HepG2 (cell line): Measurements from ENCODE around the gene MAJIN. TPM values are rescaled to one million over a fixed set of nuclear protein-coding genes. Genes with fewer than 3 reads are reported as not detected.

Experiments used
- CHCHD3 ChIP-seq: sonication (generic); formaldehyde crosslinking; IDR thresholded peaks from 2 replicates; pipeline ENCODE4 v1.8.0; 2022; ENCODE audit warnings: mild to moderate bottlenecking, missing genetic modification reagents, moderate library complexity
- CHD4 ChIP-seq: fragments of 200-600 bp; sonication (generic); IDR thresholded peaks from 2 replicates; pipeline ENCODE4 v1.7.0; 2017; ENCODE audit warnings: mild to moderate bottlenecking, low read length, borderline replicate concordance
- HDAC1 ChIP-seq: sonication (generic); formaldehyde crosslinking; IDR thresholded peaks from 2 replicates; pipeline ENCODE4 v1.5.1; 2020; ENCODE audit warnings: mild to moderate bottlenecking, missing genetic modification reagents
- HNRNPH1 ChIP-seq: fragments of 200-400 bp; formaldehyde crosslinking; optimal IDR thresholded peaks from 2 replicates; pipeline ENCODE3; 2017; ENCODE audit warnings: mild to moderate bottlenecking, low read depth, low read length
- IRF2 ChIP-seq: IDR thresholded peaks from 2 replicates; pipeline ENCODE4 v1.6.1; 2018; ENCODE audit warnings: missing genetic modification reagents, missing compliant biosample characterization
- IRX3 ChIP-seq: sonication (generic); formaldehyde crosslinking; IDR thresholded peaks from 2 replicates; pipeline ENCODE4 v1.8.1; 2023; ENCODE audit warnings: mild to moderate bottlenecking, low read depth, missing genetic modification reagents, borderline replicate concordance
- PAF1 ChIP-seq: IDR thresholded peaks from 2 replicates; pipeline ENCODE4 v1.6.1; 2016; ENCODE audit warnings: missing genetic modification reagents, missing compliant biosample characterization
- SALL2 ChIP-seq: sonication (generic); formaldehyde crosslinking; IDR thresholded peaks from 2 replicates; pipeline ENCODE4 v1.8.1; 2023; ENCODE audit warnings: mild to moderate bottlenecking, missing genetic modification reagents, inconsistent platforms
- SMC3 ChIP-seq: IDR thresholded peaks from 2 replicates; pipeline ENCODE4 v1.6.1; 2011; ENCODE audit warnings: low read length, improper control_type of control experiment
- SOX5 ChIP-seq: IDR thresholded peaks from 2 replicates; pipeline ENCODE4 v1.6.1; 2016; ENCODE audit warnings: borderline replicate concordance
- ZFP36L1 ChIP-seq: sonication (generic); formaldehyde crosslinking; IDR thresholded peaks from 2 replicates; pipeline ENCODE4 v1.8.0; 2022; ENCODE audit warnings: mild to moderate bottlenecking, missing genetic modification reagents, moderate library complexity
- ZNF124 ChIP-seq: sonication (generic); formaldehyde crosslinking; IDR thresholded peaks from 2 replicates; pipeline ENCODE4 v1.4.0; 2020; ENCODE audit warnings: missing genetic modification reagents
- ZNF292 ChIP-seq: sonication (generic); formaldehyde crosslinking; IDR thresholded peaks from 2 replicates; pipeline ENCODE4 v1.8.1; 2022; ENCODE audit warnings: mild to moderate bottlenecking, low read depth, missing genetic modification reagents, borderline replicate concordance
- ZNF317 ChIP-seq: sonication (generic); formaldehyde crosslinking; IDR thresholded peaks from 2 replicates; pipeline ENCODE4 v1.5.0; 2020; ENCODE audit warnings: mild to moderate bottlenecking, missing genetic modification reagents
- ZNF382 ChIP-seq: sonication (generic); formaldehyde crosslinking; IDR thresholded peaks from 2 replicates; pipeline ENCODE4 v1.5.0; 2020; ENCODE audit warnings: missing genetic modification reagents, mild to moderate bottlenecking, borderline replicate concordance
- ZNF451 ChIP-seq: sonication (generic); formaldehyde crosslinking; IDR thresholded peaks from 2 replicates; pipeline ENCODE4 v1.5.0; 2020; ENCODE audit warnings: mild to moderate bottlenecking, missing genetic modification reagents
- ZNF510 ChIP-seq: sonication (generic); formaldehyde crosslinking; IDR thresholded peaks from 2 replicates; pipeline ENCODE4 v1.4.0; 2020; ENCODE audit warnings: low read depth, mild to moderate bottlenecking, missing genetic modification reagents
- polyA plus RNA-seq, 8 experiments: library from polyadenylated mRNA; depleted of rRNA in 3 of 8; stranded (reverse) in 7 of 8; unstranded in 1 of 8; fragments of >200 nt; fragmentation: Illumina TruSeq in 4 of 8; extraction: Trizol in 4 of 8; gene quantifications; 2 replicates each; pipeline versions ENCODE4 v1.2.1 to v1.2.3, GENCODE V29; 2011 to 2016; ENCODE audit warnings: low read depth in 4 of 8, missing spikeins in 1 of 8, mixed read lengths in 1 of 8; ENCODE audit not compliant: insufficient read depth in 1 of 8
- total RNA-seq, 5 experiments: library from RNA; depleted of rRNA; stranded (reverse); fragments of >200 nt; fragmentation: Illumina TruSeq; extraction: Trizol; gene quantifications; 2 replicates each; pipeline ENCODE4 v1.2.3, GENCODE V29; 2016; ENCODE audit warnings: low read depth in 1 of 5
- TF ChIP-seq, protein P1 (sequence below): sonication (generic); formaldehyde crosslinking; IDR thresholded peaks from 2 replicates; pipeline ENCODE4 v1.4.0; 2020; ENCODE audit warnings: mild to moderate bottlenecking, missing genetic modification reagents, borderline replicate concordance
- TF ChIP-seq, protein P2 (sequence below): sonication (generic); formaldehyde crosslinking; IDR thresholded peaks from 2 replicates; pipeline ENCODE4 v1.8.0; 2022; ENCODE audit warnings: mild to moderate bottlenecking, missing genetic modification reagents, moderate library complexity
- TF ChIP-seq, protein P3 (sequence below): sonication (generic); formaldehyde crosslinking; IDR thresholded peaks from 2 replicates; pipeline ENCODE4 v1.4.0; 2020; ENCODE audit warnings: missing genetic modification reagents
- TF ChIP-seq, protein P4 (sequence below): sonication (generic); formaldehyde crosslinking; IDR thresholded peaks from 2 replicates; pipeline ENCODE4 v1.5.1; 2020; ENCODE audit warnings: mild to moderate bottlenecking, moderate library complexity, missing genetic modification reagents
- TF ChIP-seq, protein P5 (sequence below): sonication (generic); formaldehyde crosslinking; IDR thresholded peaks from 2 replicates; pipeline ENCODE4 v1.8.0; 2023; ENCODE audit warnings: mild to moderate bottlenecking, missing genetic modification reagents

The MAJIN gene
- total and polyA plus RNA-seq, 2 of the 13 experiments (the other 11 are each of a cell fraction or from before 2014, with no cell fraction given): not detected

DNA sequence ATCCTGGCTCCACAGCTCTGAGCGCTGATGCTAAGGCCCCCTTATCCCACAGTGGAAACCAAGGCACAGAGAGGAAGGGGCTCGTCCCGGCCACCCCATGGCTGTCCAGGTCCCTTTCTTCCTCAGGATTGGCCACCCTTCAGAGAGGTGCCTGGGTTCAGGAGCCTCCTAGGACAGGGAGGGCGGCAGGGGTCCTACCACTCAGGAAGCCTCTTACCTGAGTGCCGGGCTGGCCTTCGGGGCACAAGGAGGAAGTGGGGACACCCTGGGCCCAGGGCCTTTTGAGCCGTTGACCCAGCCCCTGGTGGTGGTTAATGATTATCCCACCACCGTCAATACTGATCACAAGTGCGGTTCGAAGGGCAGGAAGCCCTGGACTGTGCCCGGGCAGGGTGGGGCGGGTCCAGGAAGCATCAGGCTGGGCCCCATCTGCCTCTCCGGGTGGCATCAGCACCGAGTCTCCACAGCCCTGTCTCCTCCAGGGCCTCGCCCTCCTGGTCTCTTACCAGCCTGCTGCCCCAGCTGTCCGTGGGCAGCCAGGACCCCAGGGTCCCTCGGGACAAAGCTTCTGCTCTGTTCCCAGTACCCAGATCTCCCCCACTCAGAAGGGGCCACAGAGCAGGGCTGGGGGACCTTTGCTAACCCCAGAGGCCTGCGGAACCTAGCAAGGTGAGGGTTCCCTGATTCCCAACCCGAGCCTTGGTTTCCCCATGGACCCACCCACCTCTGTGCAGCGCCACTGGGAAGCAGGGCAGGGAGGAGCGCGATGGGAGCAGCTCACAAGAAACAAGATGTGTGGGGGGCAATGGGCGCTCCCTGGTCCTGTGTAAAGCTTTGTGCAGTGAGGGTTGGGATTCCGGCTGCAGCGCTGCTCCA, 78.5 kb downstream of the MAJIN start (continued):
- TF ChIP-seq, protein P1, sequence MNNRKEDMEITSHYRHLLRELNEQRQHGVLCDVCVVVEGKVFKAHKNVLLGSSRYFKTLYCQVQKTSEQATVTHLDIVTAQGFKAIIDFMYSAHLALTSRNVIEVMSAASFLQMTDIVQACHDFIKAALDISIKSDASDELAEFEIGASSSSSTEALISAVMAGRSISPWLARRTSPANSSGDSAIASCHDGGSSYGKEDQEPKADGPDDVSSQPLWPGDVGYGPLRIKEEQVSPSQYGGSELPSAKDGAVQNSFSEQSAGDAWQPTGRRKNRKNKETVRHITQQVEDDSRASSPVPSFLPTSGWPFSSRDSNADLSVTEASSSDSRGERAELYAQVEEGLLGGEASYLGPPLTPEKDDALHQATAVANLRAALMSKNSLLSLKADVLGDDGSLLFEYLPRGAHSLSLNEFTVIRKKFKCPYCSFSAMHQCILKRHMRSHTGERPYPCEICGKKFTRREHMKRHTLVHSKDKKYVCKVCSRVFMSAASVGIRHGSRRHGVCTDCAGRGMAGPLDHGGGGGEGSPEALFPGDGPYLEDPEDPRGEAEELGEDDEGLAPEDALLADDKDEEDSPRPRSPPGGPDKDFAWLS (CRISPR knock-in tag): no peak
- TF ChIP-seq CHCHD3 (CRISPR knock-in tag): no peak
- peak; percentile 73; the same call in 1 of the 2 replicates for TF ChIP-seq SOX5 (CRISPR knock-in tag)
- 0 out of 2 replicates have a peak, but pooled peaks have one; percentile 32 for TF ChIP-seq ZFP36L1 (CRISPR knock-in tag)
- no peak for TF ChIP-seq ZNF292 (CRISPR knock-in tag)
- peak; percentile 47; the same call in 1 of the 2 replicates for TF ChIP-seq ZNF317
- TF ChIP-seq SMC3: no peak
- TF ChIP-seq CHD4: no peak
- peak; percentile 21 for TF ChIP-seq HNRNPH1
- TF ChIP-seq ZNF124 (CRISPR knock-in tag): no peak
- TF ChIP-seq IRX3 (CRISPR knock-in tag): no peak
- TF ChIP-seq ZNF510: peak; percentile 88; the same call in 1 of the 2 replicates
- TF ChIP-seq ZNF382 (CRISPR knock-in tag): no peak
- TF ChIP-seq, protein P2, sequence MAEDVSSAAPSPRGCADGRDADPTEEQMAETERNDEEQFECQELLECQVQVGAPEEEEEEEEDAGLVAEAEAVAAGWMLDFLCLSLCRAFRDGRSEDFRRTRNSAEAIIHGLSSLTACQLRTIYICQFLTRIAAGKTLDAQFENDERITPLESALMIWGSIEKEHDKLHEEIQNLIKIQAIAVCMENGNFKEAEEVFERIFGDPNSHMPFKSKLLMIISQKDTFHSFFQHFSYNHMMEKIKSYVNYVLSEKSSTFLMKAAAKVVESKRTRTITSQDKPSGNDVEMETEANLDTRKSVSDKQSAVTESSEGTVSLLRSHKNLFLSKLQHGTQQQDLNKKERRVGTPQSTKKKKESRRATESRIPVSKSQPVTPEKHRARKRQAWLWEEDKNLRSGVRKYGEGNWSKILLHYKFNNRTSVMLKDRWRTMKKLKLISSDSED (CRISPR knock-in tag): no peak
- TF ChIP-seq, protein P3, sequence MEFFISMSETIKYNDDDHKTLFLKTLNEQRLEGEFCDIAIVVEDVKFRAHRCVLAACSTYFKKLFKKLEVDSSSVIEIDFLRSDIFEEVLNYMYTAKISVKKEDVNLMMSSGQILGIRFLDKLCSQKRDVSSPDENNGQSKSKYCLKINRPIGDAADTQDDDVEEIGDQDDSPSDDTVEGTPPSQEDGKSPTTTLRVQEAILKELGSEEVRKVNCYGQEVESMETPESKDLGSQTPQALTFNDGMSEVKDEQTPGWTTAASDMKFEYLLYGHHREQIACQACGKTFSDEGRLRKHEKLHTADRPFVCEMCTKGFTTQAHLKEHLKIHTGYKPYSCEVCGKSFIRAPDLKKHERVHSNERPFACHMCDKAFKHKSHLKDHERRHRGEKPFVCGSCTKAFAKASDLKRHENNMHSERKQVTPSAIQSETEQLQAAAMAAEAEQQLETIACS (CRISPR knock-in tag): no peak
- TF ChIP-seq PAF1 (CRISPR knock-in tag): no peak
- peak; percentile 85 for TF ChIP-seq HDAC1 (CRISPR knock-in tag)
- TF ChIP-seq IRF2 (CRISPR knock-in tag): peak; percentile 69
- TF ChIP-seq, protein P4, sequence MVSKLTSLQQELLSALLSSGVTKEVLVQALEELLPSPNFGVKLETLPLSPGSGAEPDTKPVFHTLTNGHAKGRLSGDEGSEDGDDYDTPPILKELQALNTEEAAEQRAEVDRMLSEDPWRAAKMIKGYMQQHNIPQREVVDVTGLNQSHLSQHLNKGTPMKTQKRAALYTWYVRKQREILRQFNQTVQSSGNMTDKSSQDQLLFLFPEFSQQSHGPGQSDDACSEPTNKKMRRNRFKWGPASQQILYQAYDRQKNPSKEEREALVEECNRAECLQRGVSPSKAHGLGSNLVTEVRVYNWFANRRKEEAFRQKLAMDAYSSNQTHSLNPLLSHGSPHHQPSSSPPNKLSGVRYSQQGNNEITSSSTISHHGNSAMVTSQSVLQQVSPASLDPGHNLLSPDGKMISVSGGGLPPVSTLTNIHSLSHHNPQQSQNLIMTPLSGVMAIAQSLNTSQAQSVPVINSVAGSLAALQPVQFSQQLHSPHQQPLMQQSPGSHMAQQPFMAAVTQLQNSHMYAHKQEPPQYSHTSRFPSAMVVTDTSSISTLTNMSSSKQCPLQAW (CRISPR knock-in tag): peak; percentile 100
- TF ChIP-seq, protein P5, sequence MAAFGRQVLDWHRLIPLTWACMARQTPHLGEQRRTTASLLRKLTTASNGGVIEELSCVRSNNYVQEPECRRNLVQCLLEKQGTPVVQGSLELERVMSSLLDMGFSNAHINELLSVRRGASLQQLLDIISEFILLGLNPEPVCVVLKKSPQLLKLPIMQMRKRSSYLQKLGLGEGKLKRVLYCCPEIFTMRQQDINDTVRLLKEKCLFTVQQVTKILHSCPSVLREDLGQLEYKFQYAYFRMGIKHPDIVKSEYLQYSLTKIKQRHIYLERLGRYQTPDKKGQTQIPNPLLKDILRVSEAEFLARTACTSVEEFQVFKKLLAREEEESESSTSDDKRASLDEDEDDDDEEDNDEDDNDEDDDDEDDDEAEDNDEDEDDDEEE: no peak
- TF ChIP-seq ZNF451 (CRISPR knock-in tag): peak; percentile 77; the same call in 1 of the 2 replicates
- TF ChIP-seq SALL2 (CRISPR knock-in tag): 0 out of 2 replicates have a peak, but pooled peaks have one; percentile 19
